Measurements from ENCODE around the gene TPRG1.

Gene TPRG1

DNA sequence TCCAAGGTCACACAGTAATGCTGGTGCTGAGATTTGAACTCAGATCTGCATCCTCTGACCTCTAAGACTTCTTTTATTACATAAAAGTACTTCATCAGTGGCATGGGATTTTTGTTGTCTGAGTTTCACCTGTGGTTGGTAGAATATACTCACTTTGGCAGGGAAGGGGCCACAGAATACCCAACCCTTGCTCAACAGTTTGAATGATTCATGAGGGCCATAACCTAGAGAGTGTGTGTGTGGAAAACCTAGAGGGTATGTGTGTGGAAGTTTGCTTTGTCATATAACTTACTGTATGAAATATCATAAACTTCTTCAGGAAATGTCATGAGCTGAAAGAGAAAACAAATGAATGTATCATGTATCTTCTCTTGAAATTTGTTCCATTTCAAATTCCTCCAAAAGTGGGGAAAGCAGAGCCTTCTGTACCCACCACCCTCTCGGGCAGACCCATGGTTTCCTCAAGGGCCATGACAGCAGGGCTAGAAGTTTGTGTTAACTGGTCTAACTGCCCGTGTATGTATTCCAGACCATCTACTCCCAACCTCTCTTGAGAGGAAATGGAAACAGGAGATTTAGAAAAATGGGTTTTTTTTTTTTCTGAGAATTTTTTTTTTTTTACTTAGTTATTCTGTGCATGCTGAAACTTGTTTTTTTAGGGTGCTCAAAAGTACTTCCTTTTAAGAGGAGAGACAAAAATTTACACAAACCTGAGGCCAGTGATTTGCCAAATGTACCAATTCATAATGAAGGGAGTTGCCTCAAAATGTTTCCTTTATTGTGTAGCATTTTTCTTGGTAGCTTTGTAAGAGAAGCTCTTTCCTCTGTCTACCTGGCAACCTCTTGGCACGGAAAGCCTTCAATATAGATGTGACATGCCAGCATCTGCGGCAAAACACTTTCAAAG lies 127.0 kb downstream of the TPRG1 start:
- DNase-seq (ENCODE audit: insufficient read length, low spot score) (no peak), FAIRE-seq (no peak)
- TF ChIP-seq, protein P1, sequence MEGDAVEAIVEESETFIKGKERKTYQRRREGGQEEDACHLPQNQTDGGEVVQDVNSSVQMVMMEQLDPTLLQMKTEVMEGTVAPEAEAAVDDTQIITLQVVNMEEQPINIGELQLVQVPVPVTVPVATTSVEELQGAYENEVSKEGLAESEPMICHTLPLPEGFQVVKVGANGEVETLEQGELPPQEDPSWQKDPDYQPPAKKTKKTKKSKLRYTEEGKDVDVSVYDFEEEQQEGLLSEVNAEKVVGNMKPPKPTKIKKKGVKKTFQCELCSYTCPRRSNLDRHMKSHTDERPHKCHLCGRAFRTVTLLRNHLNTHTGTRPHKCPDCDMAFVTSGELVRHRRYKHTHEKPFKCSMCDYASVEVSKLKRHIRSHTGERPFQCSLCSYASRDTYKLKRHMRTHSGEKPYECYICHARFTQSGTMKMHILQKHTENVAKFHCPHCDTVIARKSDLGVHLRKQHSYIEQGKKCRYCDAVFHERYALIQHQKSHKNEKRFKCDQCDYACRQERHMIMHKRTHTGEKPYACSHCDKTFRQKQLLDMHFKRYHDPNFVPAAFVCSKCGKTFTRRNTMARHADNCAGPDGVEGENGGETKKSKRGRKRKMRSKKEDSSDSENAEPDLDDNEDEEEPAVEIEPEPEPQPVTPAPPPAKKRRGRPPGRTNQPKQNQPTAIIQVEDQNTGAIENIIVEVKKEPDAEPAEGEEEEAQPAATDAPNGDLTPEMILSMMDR (IDR thresholded peaks at IDR 0.05; ENCODE audit: insufficient read depth, missing control alignments), result no peak

DNA sequence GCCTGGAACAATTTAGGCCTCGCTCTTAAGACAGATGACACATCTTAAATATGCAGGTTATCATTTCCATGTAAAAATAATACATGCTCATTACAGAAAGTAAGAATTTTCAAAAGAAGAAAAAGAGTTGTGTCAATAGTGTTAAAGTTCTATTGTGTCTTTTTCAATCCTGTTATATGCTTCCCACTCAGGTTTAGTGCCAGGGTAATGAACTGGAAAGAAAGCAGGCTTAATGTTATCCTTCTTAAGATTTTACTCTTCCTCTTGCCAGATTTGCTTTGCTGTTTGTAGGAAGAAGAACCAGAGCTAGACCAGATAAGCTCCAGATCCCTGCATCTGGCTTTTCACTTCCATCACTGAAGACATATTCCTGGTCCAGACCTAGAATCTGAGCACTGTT lies 128.6 kb downstream of the TPRG1 start:
- DNase-seq (ENCODE audit: insufficient read length, low spot score) (no peak), FAIRE-seq (no peak)
- TF ChIP-seq, protein P1 (IDR thresholded peaks at IDR 0.05; ENCODE audit: insufficient read depth, missing control alignments), result no peak

DNA sequence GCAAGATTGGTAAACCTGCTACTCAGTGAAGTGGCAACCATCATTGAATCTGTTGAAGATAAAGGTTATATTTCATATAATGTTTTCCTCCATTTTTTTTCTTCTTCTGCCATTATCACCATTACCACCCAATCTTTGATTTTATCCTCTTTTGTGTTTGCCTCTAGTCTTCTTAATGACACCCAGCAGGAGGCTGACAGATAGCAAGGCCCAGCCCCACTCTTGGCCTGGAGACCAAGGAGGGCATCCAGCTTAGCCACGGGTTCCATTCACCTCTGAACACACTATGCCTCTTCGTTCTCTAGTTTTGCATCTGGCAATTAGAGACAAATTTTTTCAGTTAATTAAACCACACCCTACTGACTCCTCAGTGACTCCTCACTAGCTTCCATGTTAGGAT lies 129.7 kb downstream of the TPRG1 start:
- no peak for DNase-seq (ENCODE audit: insufficient read length, low spot score)
- TF ChIP-seq, protein P1 (IDR thresholded peaks at IDR 0.05; ENCODE audit: insufficient read depth, missing control alignments), result no peak
- no peak for FAIRE-seq

DNA sequence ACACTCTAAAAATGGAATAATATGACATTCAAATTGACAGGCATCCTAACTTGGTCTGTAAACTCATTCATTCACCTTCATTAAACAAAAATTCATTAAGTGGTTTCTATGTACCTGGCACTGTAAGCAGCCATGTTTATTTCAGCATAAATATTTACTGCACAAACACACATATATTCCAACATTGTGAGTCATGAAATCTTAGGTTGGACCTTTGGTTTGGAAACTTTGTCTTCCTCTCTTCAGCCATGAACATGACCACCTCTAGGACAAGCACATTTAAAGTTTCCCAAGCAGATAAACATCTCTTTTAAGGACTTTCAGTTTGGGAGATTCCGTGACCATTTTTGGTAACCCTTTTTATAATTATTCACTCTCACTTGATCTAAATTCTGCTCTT lies 131.8 kb downstream of the TPRG1 start:
- DNase-seq (ENCODE audit: insufficient read length, low spot score) (no peak), FAIRE-seq (no peak)
- TF ChIP-seq, protein P1 (IDR thresholded peaks at IDR 0.05; ENCODE audit: insufficient read depth, missing control alignments), result no peak

DNA sequence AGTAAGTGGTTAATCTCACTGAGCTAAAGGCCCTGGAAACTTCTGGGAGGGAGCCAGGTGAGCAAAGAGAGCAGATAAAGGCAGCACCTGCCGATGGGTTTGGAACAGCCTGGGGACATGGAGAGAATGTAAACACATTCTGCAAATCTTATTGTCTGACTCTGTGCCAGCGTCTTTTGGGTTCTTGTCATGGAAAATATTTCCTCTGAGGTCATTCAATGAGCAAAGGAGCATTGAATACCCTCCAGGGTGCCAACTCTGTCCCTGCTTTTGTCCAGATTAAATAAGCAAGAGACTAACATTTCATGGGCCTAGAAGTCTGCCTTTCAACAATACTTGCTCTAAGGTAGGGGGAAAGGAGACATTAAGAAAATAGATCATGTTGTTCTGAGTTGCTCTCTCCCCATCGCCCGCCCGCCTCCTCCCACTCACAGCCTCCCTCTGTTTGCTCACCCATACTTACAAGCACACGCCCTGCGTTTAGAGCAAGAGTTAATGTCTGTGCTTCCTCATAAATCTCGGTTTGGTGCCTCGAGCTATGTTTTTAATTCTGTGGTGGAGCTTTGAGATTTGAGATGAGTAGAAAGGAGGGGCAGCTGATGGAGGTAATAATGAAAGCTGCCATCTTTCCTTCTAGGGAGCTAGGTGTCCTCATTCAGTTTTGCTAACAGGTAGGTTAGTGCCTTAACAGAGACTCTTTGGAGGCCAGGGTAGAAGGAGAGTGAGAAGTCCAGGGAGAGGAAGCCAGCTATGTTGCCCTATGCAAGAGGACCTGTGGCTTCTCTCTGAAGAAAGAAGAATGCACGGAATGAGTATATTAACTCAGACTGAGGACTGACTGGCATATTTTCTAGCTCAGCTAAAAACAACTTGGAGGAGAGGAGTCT lies 132.9 kb downstream of the TPRG1 start:
- TF ChIP-seq, protein P1 (IDR thresholded peaks at IDR 0.05; ENCODE audit: insufficient read depth, missing control alignments), result no peak
- DNase-seq (ENCODE audit: insufficient read length, low spot score) (no peak), FAIRE-seq (no peak)

DNA sequence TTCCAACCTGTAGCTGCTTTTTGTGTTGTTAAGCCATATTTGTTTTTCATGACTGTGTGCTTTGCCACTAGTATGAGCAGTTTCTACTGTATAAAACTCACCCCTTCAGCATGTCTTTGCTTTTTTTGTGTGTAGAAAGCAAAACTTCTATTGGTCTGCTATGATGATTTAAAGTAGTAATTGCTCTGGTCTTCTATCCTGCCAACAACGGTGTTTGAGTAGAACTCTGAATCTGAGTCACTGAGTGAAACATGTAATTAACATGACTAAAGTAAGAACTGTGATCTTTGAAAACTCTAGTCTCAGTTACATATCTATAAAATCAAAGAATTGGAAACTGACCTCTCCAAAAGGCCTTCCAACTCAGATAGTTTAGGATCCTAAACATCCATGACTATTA lies 133.6 kb downstream of the TPRG1 start:
- TF ChIP-seq, protein P1 (IDR thresholded peaks at IDR 0.05; ENCODE audit: insufficient read depth, missing control alignments), result no peak
- FAIRE-seq (no peak), DNase-seq (ENCODE audit: insufficient read length, low spot score) (no peak)
